ENCODE measurements around the gene TMEM108.

DNA sequence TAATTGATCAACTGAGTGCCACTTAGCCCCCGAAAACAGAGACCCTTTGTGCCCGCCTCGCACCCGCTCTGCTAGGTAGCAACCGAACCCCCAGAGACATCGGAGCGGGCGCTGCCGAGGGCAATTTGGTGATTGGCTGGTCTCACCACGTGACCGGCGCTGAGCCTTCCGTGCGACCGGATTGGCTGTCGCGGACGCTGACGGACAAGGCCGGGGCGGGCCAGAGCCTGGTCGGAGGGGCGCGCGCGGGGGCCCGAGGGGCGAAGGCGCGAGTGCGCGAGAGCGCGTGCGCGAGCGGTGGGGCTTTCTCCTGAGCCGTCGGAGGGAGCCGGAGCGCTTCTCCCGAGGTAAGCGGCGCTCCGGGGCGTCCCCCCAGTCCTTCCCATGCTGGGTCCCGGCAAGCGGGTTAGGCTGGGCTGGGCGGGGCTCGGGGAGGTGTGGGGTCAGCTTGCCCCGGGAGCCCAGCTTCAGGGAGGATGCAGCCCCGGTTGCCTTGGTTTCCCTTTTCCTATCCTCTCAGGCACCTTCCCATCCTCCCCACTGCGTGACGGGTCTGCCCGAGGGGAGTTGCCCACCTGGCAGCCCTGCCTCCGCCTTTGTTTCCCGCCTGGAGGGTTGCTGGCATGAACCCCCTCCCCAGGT is at the start of gene TMEM108:
- no peak for TF ChIP-seq GATA2 (IDR thresholded peaks at IDR 0.05; ENCODE audit: low read depth, low read length)
- no peak for TF ChIP-seq GATA3 (IDR thresholded peaks at IDR 0.05; ENCODE audit: low read depth, low read length)

All from SH-SY5Y (cell line).